Stimulated activated CD8-positive, alpha-beta memory T cell treated with anti-CD3 and anti-CD28 coated beads, Interleukin-15, amount 100 ng/mL, for 1 hour (primary cell): ENCODE data around the gene MAFF.
A peak's percentile ranks its signal among the peaks of the same experiment; 100 is the strongest.
"Not testable (repeated sequence)": the region's sequence is repeated elsewhere in the genome, so short reads cannot be mapped to it uniquely, and the experiment has no call there.

Experiments
- DNase-seq: peaks from one replicate; pipeline ENCODE4 v3.0.0-alpha.2; 2020; ENCODE audit warnings: low read depth

The MAFF gene

GRCh38 chr22:38201711-38202436, at the start of gene MAFF:
MAFF (plus strand) TSS chr22:38201994; CDS start chr22:38213854, 11,860 bp downstream.
- peak; percentile 69 for DNase-seq

- no peak for DNase-seq
Observed at GRCh38 chr22:38153821-38154562, 47.8 kb upstream of the MAFF start.

GRCh38 chr22:38154563-38154915, 47.3 kb upstream of the MAFF start:
- DNase-seq, result not testable (repeated sequence)

- no peak for DNase-seq
Observed at GRCh38 chr22:38155703-38156102, 46.1 kb upstream of the MAFF start.

GRCh38 chr22:38162881-38163843, 38.6 kb upstream of the MAFF start:
- DNase-seq, result no peak

GRCh38 chr22:38163844-38164550, 37.8 kb upstream of the MAFF start:
- no peak for DNase-seq

- no peak for DNase-seq
Observed at GRCh38 chr22:38164551-38164918, 37.3 kb upstream of the MAFF start.

GRCh38 chr22:38165922-38166593, 35.7 kb upstream of the MAFF start:
- no peak for DNase-seq

GRCh38 chr22:38167988-38168407, 33.8 kb upstream of the MAFF start:
- DNase-seq, result no peak

- DNase-seq, result no peak
Observed at GRCh38 chr22:38169116-38169515, 32.7 kb upstream of the MAFF start.

GRCh38 chr22:38170469-38170868, 31.3 kb upstream of the MAFF start:
- no peak for DNase-seq

GRCh38 chr22:38171927-38172831, 29.6 kb upstream of the MAFF start:
- no peak for DNase-seq

- no peak for DNase-seq
Observed at GRCh38 chr22:38172832-38173640, 28.8 kb upstream of the MAFF start.

GRCh38 chr22:38173641-38173906, 28.2 kb upstream of the MAFF start:
- no peak for DNase-seq

GRCh38 chr22:38174626-38175025, 27.2 kb upstream of the MAFF start:
- no peak for DNase-seq

GRCh38 chr22:38175206-38176118, 26.3 kb upstream of the MAFF start:
- no peak for DNase-seq

- no peak for DNase-seq
Observed at GRCh38 chr22:38176170-38176741, 25.5 kb upstream of the MAFF start.

- DNase-seq, result no peak
Observed at GRCh38 chr22:38177044-38177443, 24.8 kb upstream of the MAFF start.
